ENCODE measurements around the gene S100A6.
A peak's percentile ranks its signal among the peaks of the same experiment; 100 is the strongest.
"Not testable (repeated sequence)": the region's sequence is repeated elsewhere in the genome, so short reads cannot be mapped to it uniquely, and the experiment has no call there.

S100A6 gene

DNA sequence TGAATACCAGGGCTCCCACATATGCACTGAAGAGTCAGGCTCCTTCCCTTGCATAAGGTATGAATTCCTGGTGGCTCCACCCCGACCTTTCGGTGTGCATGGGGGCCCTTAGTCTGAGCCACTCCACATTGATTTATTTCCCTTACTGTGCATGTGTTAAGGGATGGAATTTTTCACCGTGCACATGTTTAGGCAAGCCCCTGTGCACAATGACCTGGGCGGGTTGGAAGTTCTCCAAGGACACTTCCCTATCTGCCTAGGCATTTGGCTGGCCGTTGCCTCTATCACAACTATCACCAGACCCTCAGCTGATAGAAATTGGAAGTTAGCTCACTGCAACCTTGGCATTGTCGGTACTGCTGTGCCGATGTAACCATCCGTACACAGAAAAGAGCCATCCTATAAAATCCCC is 9.7 kb downstream of the S100A6 start:
- DNase-seq (ENCODE audit: low read depth): no peak
- no peak overlapping the region for H3K4me3 ChIP-seq (ENCODE audit: low read depth, low read length)
- TF ChIP-seq CTCF (conservative IDR thresholded peaks at IDR 0.05; ENCODE audit: low read depth, low read length): no peak

- H3K4me3 ChIP-seq (ENCODE audit: low read depth, low read length): no peak overlapping the region
- peak; percentile 55 for DNase-seq (ENCODE audit: low read depth)
- TF ChIP-seq CTCF (conservative IDR thresholded peaks at IDR 0.05; ENCODE audit: low read depth, low read length): no peak
These were observed 10.6 kb downstream of the S100A6 start for GRCh38 chr1:153525088-153525728.

- H3K4me3 ChIP-seq (ENCODE audit: low read depth, low read length); DNase-seq (ENCODE audit: low read depth): not testable (repeated sequence)
These were observed 13.3 kb downstream of the S100A6 start for GRCh38 chr1:153522353-153523048.

GRCh38 chr1:153521808-153522207 is 14.0 kb downstream of the S100A6 start:
- DNase-seq (ENCODE audit: low read depth): not testable (repeated sequence)

DNA sequence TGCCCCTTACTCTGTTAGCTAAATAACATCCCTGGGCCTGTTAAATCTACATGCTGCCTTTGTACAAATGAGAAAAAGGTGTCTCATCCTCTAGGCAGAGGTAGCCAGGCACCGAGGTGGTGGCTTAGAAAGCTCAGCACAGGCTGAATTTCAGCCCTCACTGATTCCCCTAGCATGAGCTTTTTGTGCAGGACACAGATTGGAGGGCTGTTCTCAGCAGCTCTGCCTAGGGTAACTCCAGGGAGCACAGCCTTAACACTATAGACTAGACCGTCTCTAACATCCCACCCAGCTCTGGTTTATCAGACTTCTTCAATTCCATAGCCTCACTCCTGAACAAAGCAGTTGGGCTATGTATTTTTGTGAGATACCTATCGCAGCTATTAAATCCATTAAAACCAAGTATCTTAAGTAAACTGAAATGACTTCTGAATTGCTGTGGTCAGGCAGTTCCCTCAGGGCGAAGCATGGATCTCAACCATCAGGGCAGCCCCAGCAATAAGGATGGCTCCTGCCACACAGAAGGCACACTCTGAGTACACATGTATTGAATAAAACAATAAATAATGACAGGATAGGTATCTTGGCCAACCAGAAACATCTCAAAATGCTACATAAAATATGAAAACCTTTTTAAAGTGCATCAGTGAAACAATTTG is 14.8 kb downstream of the S100A6 start:
- TF ChIP-seq CTCF (conservative IDR thresholded peaks at IDR 0.05; ENCODE audit: low read depth, low read length): no peak
- no peak overlapping the region for H3K4me3 ChIP-seq (ENCODE audit: low read depth, low read length)
- DNase-seq (ENCODE audit: low read depth): no peak

More at GRCh38 chr1:153521808-153522207, 14.0 kb downstream of the S100A6 start:
- not testable (repeated sequence) for H3K4me3 ChIP-seq (ENCODE audit: low read depth, low read length)

DNA sequence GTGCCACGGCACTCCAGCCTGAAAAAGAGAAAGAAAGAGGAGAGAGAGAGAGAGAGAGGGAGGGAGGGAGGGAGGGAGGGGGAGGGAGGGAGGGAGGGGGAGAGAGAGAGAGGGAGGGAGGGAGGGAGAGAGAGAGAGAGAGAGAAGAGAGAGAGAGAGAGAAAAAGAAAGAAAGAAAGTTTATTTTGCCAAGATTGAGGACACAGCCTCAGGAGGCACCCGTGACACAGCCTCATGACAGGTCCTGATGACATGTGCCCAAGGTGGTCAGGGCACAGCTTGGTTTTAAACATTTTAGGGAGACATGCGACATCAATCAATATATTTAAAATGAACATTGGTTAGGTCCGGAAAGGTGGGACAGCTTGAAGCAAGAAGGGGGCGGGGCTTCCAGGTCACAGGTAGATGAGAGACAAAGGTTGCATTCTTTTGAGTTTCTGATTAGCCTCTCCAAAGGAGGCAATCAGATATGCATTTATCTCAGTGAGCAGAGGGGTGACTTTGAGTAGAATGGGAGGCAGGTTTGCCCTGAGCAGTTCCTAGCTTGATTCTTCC is 15.6 kb downstream of the S100A6 start:
- DNase-seq (ENCODE audit: low read depth); H3K4me3 ChIP-seq (ENCODE audit: low read depth, low read length): not testable (repeated sequence)

GRCh38 chr1:153519242-153519641 is 16.5 kb downstream of the S100A6 start:
- H3K4me3 ChIP-seq (ENCODE audit: low read depth, low read length): no peak overlapping the region

More at GRCh38 chr1:153519242-153519641, 16.5 kb downstream of the S100A6 start:
- DNase-seq (ENCODE audit: low read depth): no peak
- no peak for TF ChIP-seq CTCF (conservative IDR thresholded peaks at IDR 0.05; ENCODE audit: low read depth, low read length)
